Measurements from ENCODE around the gene ANKRD37. TPM values are rescaled to one million over a fixed set of nuclear protein-coding genes. Genes with fewer than 3 reads are reported as not detected.

Gene ANKRD37
- total RNA-seq, 4 donors from 2014 or later = 10.9 to 19.2 (median 17.8) TPM

- no peak for TF ChIP-seq CTCF (IDR thresholded peaks at IDR 0.05; ENCODE audit: low read depth)
Measured at GRCh38 chr4:185381288-185382196, 15.1 kb upstream of the ANKRD37 start.

GRCh38 chr4:185382754-185383153, 13.9 kb upstream of the ANKRD37 start:
- TF ChIP-seq CTCF (IDR thresholded peaks at IDR 0.05; ENCODE audit: low read depth) = no peak

GRCh38 chr4:185383451-185383850, 13.2 kb upstream of the ANKRD37 start:
- TF ChIP-seq CTCF (IDR thresholded peaks at IDR 0.05; ENCODE audit: low read depth) = no peak

- no peak for TF ChIP-seq CTCF (IDR thresholded peaks at IDR 0.05; ENCODE audit: low read depth)
Measured at GRCh38 chr4:185384061-185384460, 12.6 kb upstream of the ANKRD37 start.

- TF ChIP-seq CTCF (IDR thresholded peaks at IDR 0.05; ENCODE audit: low read depth) = no peak
Measured at GRCh38 chr4:185384930-185385331, 11.7 kb upstream of the ANKRD37 start.

GRCh38 chr4:185387957-185388356, 8.7 kb upstream of the ANKRD37 start:
- no peak for TF ChIP-seq CTCF (IDR thresholded peaks at IDR 0.05; ENCODE audit: low read depth)

GRCh38 chr4:185390941-185391340, 5.7 kb upstream of the ANKRD37 start:
- TF ChIP-seq CTCF (IDR thresholded peaks at IDR 0.05; ENCODE audit: low read depth) = no peak

Data from subcutaneous adipose tissue (tissue), 4 donors.